Right atrium auricular region (tissue), 2 donors: Measurements from ENCODE around the gene NHLRC4. TPM values are rescaled to one million over a fixed set of nuclear protein-coding genes. Genes with fewer than 3 reads are reported as not detected.

Experiments used
- DNase-seq: peaks from one replicate; pipeline ENCODE4 v3.0.0-alpha.2; 2019; ENCODE audit warnings: low spot score
- H3K27ac ChIP-seq, 2 donors: fragments of 200-600 bp; sonication (generic); 1 replicate in 1 of 2; 2 replicates in 1 of 2; pipeline ENCODE4 v1.5.1; 2016 to 2019
- H3K27me3 ChIP-seq, 2 donors: fragments of 200-600 bp; sonication (generic); one replicate each; pipeline versions ENCODE4 v1.5.1 to v1.6.0; 2017 to 2019
- H3K36me3 ChIP-seq: fragments of 200-600 bp; sonication (generic); one replicate; pipeline ENCODE4 v1.5.1; 2016
- H3K4me1 ChIP-seq, 2 donors: fragments of 200-600 bp; sonication (generic); one replicate each; pipeline versions ENCODE4 v1.5.1 to v1.6.0; 2017 to 2019
- H3K4me3 ChIP-seq, 2 donors: fragments of 200-600 bp; sonication (generic); 1 replicate in 1 of 2; 2 replicates in 1 of 2; pipeline ENCODE4 v1.5.1; 2017 to 2019; ENCODE audit warnings: mild to moderate bottlenecking in 1 of 2, moderate library complexity in 1 of 2
- H3K9me3 ChIP-seq, 2 donors: fragments of 200-600 bp; sonication (generic); one replicate each; pipeline ENCODE4 v1.5.1; 2019
- total RNA-seq, 2 donors: library from RNA; depleted of rRNA; stranded (reverse); fragments of >200 nt; gene quantifications; one replicate each; pipeline ENCODE4 v1.1.0, GENCODE V29; 2016
- TF ChIP-seq, protein P1 (sequence below), 2 donors: fragments of 200-600 bp; sonication (generic); IDR thresholded peaks; one replicate each; pipeline ENCODE4 v1.5.1; 2019; ENCODE audit warnings: antibody characterized with exemption in 2 of 2

NHLRC4 gene
- total RNA-seq, 2 donors from 2014 or later = 0.43 to 0.74 TPM

DNA sequence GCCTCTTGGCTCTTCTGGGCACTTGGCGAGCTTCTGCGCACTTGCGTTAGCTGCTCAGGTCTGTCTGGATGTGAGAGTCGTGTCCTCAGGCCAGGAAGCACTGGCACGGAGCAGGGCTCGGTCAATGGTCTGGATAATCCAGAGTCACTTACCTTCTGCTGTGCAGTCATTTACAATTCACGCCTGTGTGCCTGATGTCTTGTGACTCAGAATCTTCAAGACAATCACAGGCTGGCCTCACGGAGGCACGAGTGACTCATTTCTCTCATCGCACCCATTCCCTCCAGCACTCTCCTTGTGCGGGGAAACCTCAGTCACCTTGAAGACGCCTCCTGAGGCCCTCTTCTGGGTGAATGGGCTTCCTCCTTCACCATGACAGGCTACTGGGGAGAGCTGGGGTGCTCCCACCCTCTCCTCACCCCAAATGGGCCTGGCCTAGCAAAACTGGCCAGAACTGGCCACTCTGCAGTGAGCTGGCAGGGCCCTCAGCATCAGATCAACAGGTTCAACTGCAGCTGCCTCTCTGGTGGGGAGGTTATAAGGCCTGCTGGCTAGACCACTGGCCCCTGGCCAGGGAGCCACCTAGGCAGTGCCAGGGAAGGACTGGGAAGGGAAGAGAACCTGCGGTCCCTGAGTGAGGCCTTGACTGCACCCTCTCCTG lies 41.2 kb upstream of the NHLRC4 start:
- peak overlapping the region in 1 of 2 donors; percentile 79 for H3K4me3 ChIP-seq
- DNase-seq = no peak
- H3K4me1 ChIP-seq = peaks cover 0 to 44% of the 10 kb centered on the region in 2 donors
- TF ChIP-seq, protein P1, sequence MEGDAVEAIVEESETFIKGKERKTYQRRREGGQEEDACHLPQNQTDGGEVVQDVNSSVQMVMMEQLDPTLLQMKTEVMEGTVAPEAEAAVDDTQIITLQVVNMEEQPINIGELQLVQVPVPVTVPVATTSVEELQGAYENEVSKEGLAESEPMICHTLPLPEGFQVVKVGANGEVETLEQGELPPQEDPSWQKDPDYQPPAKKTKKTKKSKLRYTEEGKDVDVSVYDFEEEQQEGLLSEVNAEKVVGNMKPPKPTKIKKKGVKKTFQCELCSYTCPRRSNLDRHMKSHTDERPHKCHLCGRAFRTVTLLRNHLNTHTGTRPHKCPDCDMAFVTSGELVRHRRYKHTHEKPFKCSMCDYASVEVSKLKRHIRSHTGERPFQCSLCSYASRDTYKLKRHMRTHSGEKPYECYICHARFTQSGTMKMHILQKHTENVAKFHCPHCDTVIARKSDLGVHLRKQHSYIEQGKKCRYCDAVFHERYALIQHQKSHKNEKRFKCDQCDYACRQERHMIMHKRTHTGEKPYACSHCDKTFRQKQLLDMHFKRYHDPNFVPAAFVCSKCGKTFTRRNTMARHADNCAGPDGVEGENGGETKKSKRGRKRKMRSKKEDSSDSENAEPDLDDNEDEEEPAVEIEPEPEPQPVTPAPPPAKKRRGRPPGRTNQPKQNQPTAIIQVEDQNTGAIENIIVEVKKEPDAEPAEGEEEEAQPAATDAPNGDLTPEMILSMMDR (IDR thresholded peaks at IDR 0.05) = no peak
- no peaks in the 10 kb centered on the region for H3K9me3 ChIP-seq
- peak overlapping the region; percentile 96 to 98 for H3K27ac ChIP-seq
- peaks cover 6% of the 10 kb centered on the region for H3K36me3 ChIP-seq
- no peaks in the 10 kb centered on the region for H3K27me3 ChIP-seq

GRCh38 chr16:526181-527014 lies 40.4 kb upstream of the NHLRC4 start:
- TF ChIP-seq, protein P1 (IDR thresholded peaks at IDR 0.05) = no peak
- Histone ChIP-seq H3K9me3 (no peaks in the 10 kb centered on the region), H3K36me3 (no peaks in the 10 kb centered on the region), H3K27ac (peak overlapping the region; percentile 96 to 98), H3K4me3 (peak overlapping the region; percentile 60 to 79), H3K4me1 (peaks cover 0 to 46% of the 10 kb centered on the region in 2 donors), H3K27me3 (no peaks in the 10 kb centered on the region)
- peak; percentile 70 for DNase-seq

DNA sequence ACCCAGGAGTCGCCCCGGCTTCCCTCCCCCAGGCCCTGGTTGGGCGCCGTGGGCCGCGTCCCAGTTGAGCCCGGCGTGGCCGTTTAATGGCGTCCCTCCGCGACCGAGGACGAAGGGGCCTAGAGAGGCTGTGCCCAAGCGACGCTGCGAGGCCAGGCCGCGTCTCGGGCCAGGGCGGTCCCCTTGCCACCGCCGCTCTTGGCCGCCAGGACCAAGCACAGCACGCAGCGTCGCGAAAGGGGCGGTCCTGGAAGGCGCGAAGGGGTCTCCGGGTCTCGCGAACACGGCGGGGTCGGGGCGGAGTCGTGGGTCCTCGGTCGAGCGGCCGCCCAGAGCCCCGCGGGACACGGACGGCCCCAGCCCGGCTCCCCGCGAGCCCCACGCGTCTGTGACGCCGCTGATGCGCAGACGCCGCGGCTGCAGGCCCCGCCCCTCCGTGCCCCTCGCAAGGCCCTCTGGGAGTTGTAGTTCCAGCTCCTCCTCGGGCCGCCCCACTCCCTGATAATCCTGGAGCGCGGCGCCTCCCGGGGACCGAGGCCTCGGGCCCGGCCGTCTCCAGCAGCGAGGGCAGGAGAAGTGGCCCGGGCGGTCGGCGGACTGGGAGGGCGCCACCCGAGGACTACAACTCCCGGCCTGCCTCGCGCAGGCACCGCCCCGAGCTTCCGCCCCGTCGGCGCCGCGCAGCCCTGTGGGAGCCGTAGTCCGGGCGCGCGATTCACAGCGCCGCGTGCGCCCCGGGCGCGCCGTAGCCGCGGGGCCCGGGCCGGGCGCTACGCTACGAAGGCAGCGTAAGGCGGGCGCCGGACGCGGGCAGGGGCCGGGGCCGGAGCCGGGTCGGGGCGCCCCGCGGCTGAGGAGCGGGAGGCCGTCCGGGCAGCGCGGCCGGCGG lies 39.5 kb upstream of the NHLRC4 start, which contains the start of gene CAPN15:
Gene CAPN15 (plus strand): TSS at position 698 of the 889 bp plus-strand sequence. CDS start 19,127 bp downstream, outside the sequence.
- no peaks in the 10 kb centered on the region for H3K27me3 ChIP-seq
- H3K4me1 ChIP-seq = peaks cover 0 to 46% of the 10 kb centered on the region in 2 donors
- H3K4me3 ChIP-seq = peak within 1 kb of the TSS; percentile 60 to 79

DNA sequence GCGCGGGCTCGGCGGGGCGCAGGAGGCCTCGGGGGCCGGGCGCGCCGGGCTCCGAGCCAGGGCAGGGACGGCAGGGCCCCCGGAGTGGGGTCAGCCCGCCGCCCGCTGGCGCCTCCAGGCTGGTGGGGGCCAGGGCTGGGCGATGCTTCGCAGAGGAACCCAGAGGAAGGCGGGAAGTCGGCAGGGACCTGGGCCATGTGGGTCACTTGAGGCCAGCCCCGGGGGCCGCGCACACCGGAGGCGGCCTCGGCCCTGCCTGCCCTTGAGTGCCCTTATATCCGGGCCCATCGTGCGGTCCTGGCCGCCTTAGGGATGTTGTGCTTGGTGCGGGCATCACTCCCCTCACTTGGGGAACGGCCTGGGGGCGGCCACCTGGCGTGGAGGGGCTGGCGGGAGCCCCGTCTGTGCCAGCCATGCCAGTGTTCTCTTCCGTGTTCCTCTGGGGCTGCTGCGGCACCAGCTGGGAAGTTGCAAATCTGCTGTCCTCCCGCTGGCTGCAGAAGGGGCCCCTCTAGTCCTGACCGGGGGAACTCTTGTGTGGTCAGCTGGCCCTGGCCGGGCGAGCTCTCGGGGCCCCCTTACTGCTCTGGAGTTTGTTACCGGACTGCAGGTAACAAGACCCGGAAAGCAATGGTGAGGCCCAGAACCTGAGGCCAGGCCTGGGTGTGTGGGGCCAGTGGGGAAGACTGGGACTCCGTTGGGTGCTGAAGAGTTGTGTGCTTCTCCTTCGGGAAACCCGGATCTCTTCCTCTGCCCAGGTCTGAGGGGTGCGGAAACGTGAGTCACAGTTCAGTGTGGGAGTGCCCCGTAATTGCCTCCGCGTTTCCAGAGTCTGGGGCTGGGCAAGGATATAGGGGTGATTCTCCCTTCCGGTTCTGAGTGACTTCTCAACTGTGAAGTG lies 38.4 kb upstream of the NHLRC4 start:
- peak; percentile 67 for DNase-seq
- Histone ChIP-seq H3K27me3 (no peaks in the 10 kb centered on the region), H3K36me3 (no peaks in the 10 kb centered on the region), H3K4me1 (peaks cover 0 to 49% of the 10 kb centered on the region in 2 donors), H3K9me3 (no peaks in the 10 kb centered on the region), H3K27ac (peak overlapping the region; percentile 63 to 71), H3K4me3 (peak overlapping the region; percentile 60 to 79)
- TF ChIP-seq, protein P1 (IDR thresholded peaks at IDR 0.05) = no peak

More for the DNA sequence above, 39.5 kb upstream of the NHLRC4 start, which contains the start of gene CAPN15:
- H3K36me3 ChIP-seq = no peaks in the 10 kb centered on the region
- peak within 1 kb of the TSS; percentile 96 to 98 for H3K27ac ChIP-seq
- peak; percentile 86 for DNase-seq
- no peaks in the 10 kb centered on the region for H3K9me3 ChIP-seq
- TF ChIP-seq, protein P1 (IDR thresholded peaks at IDR 0.05) = peak in 1 of 2 donors; percentile 8
